Measurements from ENCODE around the gene MR1. TPM values are rescaled to one million over a fixed set of nuclear protein-coding genes. Genes with fewer than 3 reads are reported as not detected.
"Not testable (repeated sequence)": the region's sequence is repeated elsewhere in the genome, so short reads cannot be mapped to it uniquely, and the experiment has no call there.

The MR1 gene
- total and polyA plus RNA-seq, 11 donors = 0.65 to 21.0 (median 3.5) TPM

DNA sequence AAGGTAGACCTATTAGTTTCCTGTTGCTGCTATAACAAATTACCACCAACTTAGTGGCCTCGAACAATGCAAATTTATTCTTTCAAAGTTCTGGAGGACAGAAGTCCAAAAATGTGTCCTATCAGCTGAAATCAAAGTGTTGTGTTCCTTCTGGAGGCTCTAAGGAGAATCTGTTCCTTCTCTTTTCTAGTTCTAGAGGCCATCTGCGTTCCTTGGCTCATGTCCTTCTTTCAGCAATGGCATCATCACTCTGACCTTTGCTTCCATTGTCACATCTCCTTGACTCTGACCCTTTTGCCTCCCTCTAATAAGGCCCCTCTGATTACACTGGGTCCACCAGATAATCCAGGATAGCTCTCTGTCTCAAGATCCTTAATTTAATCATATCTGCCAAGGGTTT lies 1.2 kb upstream of the MR1 start:
- H3K4me1 ChIP-seq = peaks cover 3 to 50% (median 17%) of the 10 kb centered on the region in 12 donors
- ATAC-seq (peak in 1 of 4 donors; percentile 15), DNase-seq (no peak)
- no peaks in the 10 kb centered on the region for H3K9me3 ChIP-seq
- peak overlapping the region; percentile 80 to 95 (median 85) for H3K27ac ChIP-seq
- H3K27me3 ChIP-seq = no peaks in the 10 kb centered on the region
- WGBS, 4 donors = 79 to 89% (median 83%) methylated on average over 2 of the region's 2 CpGs
- H3K36me3 ChIP-seq = peaks cover 0 to under 1% (median 0%) of the 10 kb centered on the region in 9 donors
- no peak overlapping the region for H3K4me3 ChIP-seq
- intact Hi-C loops (cut with DNase I) = loop anchor here in 5 of 10 donors (10.0 kb wide), 4 partner anchors 52 to 528 kb away; partner anchors contain the start of genes ACBD6 (in 1 of the 5), IER5 (in 1 of the 5) and KIAA1614 (in 1 of the 5)
- TF ChIP-seq, protein P1, sequence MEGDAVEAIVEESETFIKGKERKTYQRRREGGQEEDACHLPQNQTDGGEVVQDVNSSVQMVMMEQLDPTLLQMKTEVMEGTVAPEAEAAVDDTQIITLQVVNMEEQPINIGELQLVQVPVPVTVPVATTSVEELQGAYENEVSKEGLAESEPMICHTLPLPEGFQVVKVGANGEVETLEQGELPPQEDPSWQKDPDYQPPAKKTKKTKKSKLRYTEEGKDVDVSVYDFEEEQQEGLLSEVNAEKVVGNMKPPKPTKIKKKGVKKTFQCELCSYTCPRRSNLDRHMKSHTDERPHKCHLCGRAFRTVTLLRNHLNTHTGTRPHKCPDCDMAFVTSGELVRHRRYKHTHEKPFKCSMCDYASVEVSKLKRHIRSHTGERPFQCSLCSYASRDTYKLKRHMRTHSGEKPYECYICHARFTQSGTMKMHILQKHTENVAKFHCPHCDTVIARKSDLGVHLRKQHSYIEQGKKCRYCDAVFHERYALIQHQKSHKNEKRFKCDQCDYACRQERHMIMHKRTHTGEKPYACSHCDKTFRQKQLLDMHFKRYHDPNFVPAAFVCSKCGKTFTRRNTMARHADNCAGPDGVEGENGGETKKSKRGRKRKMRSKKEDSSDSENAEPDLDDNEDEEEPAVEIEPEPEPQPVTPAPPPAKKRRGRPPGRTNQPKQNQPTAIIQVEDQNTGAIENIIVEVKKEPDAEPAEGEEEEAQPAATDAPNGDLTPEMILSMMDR (IDR thresholded peaks at IDR 0.05) = no peak
- TF ChIP-seq POLR2A (IDR thresholded peaks at IDR 0.05) = no peak

DNA sequence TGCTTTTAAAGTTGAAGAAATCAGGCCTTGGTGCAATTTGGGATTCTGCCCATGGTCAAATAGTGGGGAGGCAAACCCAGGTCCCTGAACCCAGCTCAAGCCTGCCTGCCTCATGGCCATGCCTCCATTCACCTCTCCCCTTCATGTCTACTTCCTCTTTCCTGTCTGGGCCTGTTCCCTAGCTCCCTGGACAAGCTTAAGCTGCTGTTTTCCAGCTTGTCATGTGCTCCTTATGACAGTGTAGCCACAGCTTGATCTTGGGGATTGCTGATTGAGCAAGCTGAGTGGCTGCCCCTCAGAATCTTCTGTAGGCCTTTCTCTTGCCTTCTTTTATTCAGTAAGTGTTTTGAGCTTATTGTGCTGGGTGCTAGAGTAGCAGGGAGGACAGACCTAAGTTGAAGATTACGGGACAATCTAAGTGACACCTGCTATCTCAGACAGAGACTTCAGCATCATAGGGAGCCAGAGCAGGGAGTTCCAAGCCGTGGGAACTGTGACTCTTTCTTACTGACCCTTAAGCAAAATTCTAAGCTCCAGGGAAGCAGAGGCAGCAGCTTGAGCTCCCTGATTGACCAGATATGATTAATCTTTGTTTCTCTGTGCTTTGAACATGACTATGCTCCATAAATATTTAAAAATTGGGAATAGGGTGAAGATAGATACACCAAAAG lies 520 bp upstream of the MR1 start:
- DNase-seq (peak in 4 of 5 donors; percentile 24 to 48 (median 41)), ATAC-seq (peak; percentile 79 to 87 (median 83))
- H3K4me3 ChIP-seq = peak overlapping the region in 11 of 12 donors; percentile 26 to 69 (median 53)
- no peaks in the 10 kb centered on the region for H3K9me3 ChIP-seq
- H3K27ac ChIP-seq = peak overlapping the region; percentile 80 to 95 (median 85)
- intact Hi-C loops (cut with DNase I) = loop anchor here in 5 of 10 donors (10.0 kb wide), 4 partner anchors 52 to 528 kb away; partner anchors contain the start of genes ACBD6 (in 1 of the 5), IER5 (in 1 of the 5) and KIAA1614 (in 1 of the 5)
- WGBS, 4 donors = 29 to 45% (median 34%) methylated on average over 2 of the region's 2 CpGs
- peaks cover 3 to 57% (median 17%) of the 10 kb centered on the region in 12 donors for H3K4me1 ChIP-seq
- peaks cover 0 to 8% (median 0%) of the 10 kb centered on the region in 9 donors for H3K36me3 ChIP-seq
- no peak for TF ChIP-seq POLR2A (IDR thresholded peaks at IDR 0.05)
- TF ChIP-seq, protein P1 (IDR thresholded peaks at IDR 0.05) = no peak
- no peaks in the 10 kb centered on the region for H3K27me3 ChIP-seq

- intact Hi-C loops (cut with DNase I) = loop anchor here (5.0 to 10.0 kb wide), 7 partner anchors 50 to 530 kb away; partner anchors contain the start of genes IER5 (in 7 of the 10), ACBD6 (in 1 of the 10) and KIAA1614 (in 1 of the 10)
- Histone ChIP-seq H3K27ac (peak overlapping the region in 1 of 12 donors; percentile 95), H3K36me3 (peaks cover 0 to 15% (median 0%) of the 10 kb centered on the region in 9 donors), H3K4me1 (peaks cover 3 to 62% (median 17%) of the 10 kb centered on the region in 12 donors), H3K4me3 (peak overlapping the region in 1 of 12 donors; percentile 68)
- WGBS, 4 donors = 93 to 99% (median 97%) methylated on average over 4 of the region's 4 CpGs
- not testable (repeated sequence) for DNase-seq, H3K27me3 ChIP-seq, ATAC-seq, H3K9me3 ChIP-seq
These were observed 1.4 kb downstream of the MR1 start for GRCh38 chr1:181035210-181035609.

DNA sequence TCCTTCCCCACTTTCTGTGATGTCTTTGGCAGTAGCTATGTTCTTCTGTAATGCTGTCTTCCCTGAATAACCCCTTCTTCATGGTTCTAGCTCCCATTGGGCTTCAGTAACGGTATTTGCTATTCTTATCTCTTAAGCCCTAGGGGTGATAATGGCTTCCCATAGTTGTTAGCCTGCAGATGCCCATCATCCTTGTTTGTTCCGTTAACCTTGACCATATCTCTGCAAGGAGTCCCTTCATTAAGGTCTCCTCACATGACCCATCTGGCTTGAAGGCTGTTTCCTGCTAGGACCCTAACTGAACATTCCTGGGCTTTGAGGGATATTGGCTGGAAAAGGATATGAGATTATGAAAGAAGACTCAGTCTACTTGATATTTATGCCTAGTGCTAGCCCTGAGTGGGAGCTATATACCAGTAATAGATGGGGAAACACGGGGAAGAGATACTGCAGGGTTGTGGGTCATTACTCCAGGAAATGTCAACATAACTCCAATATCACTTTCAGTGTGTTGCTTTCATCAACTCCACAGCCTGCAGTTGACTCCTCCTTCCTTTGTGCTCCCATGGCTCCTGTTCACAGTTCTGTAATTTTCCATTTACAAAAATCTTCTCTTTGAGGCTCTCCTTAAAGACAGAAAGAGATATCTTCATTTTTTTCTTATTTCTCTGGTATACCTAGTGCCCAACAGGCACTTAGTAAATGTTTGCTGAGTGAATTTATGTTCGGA lies 2.5 kb downstream of the MR1 start:
- Histone ChIP-seq H3K36me3 (peaks cover 0 to 15% (median 0%) of the 10 kb centered on the region in 9 donors), H3K4me3 (peak overlapping the region in 1 of 12 donors; percentile 68), H3K9me3 (no peaks in the 10 kb centered on the region), H3K27ac (peak overlapping the region in 1 of 12 donors; percentile 27), H3K27me3 (no peaks in the 10 kb centered on the region), H3K4me1 (peaks cover 3 to 72% (median 17%) of the 10 kb centered on the region in 12 donors)
- TF ChIP-seq POLR2A (IDR thresholded peaks at IDR 0.05) = no peak
- TF ChIP-seq, protein P1 (IDR thresholded peaks at IDR 0.05) = no peak
- WGBS, 4 donors = 76 to 81% (median 79%) methylated on average over 4 of the region's 4 CpGs
- intact Hi-C loops (cut with DNase I) = loop anchor here (5.0 to 10.0 kb wide), 7 partner anchors 49 to 531 kb away; partner anchors contain the start of genes IER5 (in 7 of the 10), ACBD6 (in 1 of the 10) and KIAA1614 (in 1 of the 10)
- DNase-seq (no peak), ATAC-seq (no peak)

Data from heart left ventricle (tissue), 16 donors.